ENCODE data around the gene RNF166. TPM values are rescaled to one million over a fixed set of nuclear protein-coding genes. Genes with fewer than 3 reads are reported as not detected.

RNF166 gene
- total and polyA plus RNA-seq, 2 of the 13 experiments (the other 11 are each of a cell fraction or from before 2014, with no cell fraction given) = 21.4 to 23.0 TPM

- POLR2A ChIA-PET = no interaction called here
- no peak overlapping the region for H2AFZ ChIP-seq (ENCODE audit: low read length)
- TF ChIP-seq ZEB1 (IDR thresholded peaks at IDR 0.05; ENCODE audit: insufficient replicate concordance, low read depth) = no peak
- no peak for TF ChIP-seq ZFP36 (IDR thresholded peaks at IDR 0.05; ENCODE audit: borderline replicate concordance, low read depth, low read length, partially characterized antibody)
- TF ChIP-seq ZNF674 (CRISPR knock-in tag; IDR thresholded peaks at IDR 0.05; ENCODE audit: low read depth) = no peak
- 0 out of 2 replicates have a peak, but pooled peaks have one; percentile 12 for TF ChIP-seq RBFOX2 (IDR thresholded peaks at IDR 0.05; ENCODE audit: low read depth, low read length)
- TF ChIP-seq ZSCAN29 (CRISPR knock-in tag; conservative IDR thresholded peaks at IDR 0.05) = no peak
- TF ChIP-seq NFATC3 (CRISPR knock-in tag; IDR thresholded peaks at IDR 0.05) = no peak
- TF ChIP-seq CTCF (CRISPR knock-in tag; IDR thresholded peaks at IDR 0.05) = no peak
- TF ChIP-seq GABPB1 (CRISPR knock-in tag; IDR thresholded peaks at IDR 0.05) = no peak
- TF ChIP-seq HNRNPL (IDR thresholded peaks at IDR 0.05; ENCODE audit: low read depth, low read length) = no peak
- no peak for TF ChIP-seq KAT2B (IDR thresholded peaks at IDR 0.05; ENCODE audit: borderline replicate concordance, low read depth, low read length)
- no peak for TF ChIP-seq SNAI1 (CRISPR knock-in tag; IDR thresholded peaks at IDR 0.05; ENCODE audit: borderline replicate concordance)
- TF ChIP-seq AGO1 (IDR thresholded peaks at IDR 0.05; ENCODE audit: low read depth, low read length, poor library complexity, severe bottlenecking) = no peak
- TF ChIP-seq ATF4 (CRISPR knock-in tag; IDR thresholded peaks at IDR 0.05) = no peak
- no peak for TF ChIP-seq MLXIP (CRISPR knock-in tag; IDR thresholded peaks at IDR 0.05; ENCODE audit: borderline replicate concordance)
- peak; percentile 66 for TF ChIP-seq AGO2 (optimal IDR thresholded peaks at IDR 0.05; ENCODE audit: low read depth, low read length)
- no peak for TF ChIP-seq RXRA (CRISPR knock-in tag; IDR thresholded peaks at IDR 0.05)
- no peak for TF ChIP-seq PPARG (CRISPR knock-in tag; conservative IDR thresholded peaks at IDR 0.05)
- H3K27ac ChIP-seq (ENCODE audit: extremely low read length, insufficient read depth, low read length) = no peak overlapping the region
- no TSS peak for BruUV-seq (replicated peaks)
- no peak overlapping the region for H3K4me3 ChIP-seq (replicated peaks in 1 of 3; ENCODE audit: insufficient read depth in 1 of 3, low read depth in 2 of 3, low read length in 3 of 3)
- DNase-seq (ENCODE audit: low spot score) = no peak
- intact Hi-C loops (cut with micrococcal nuclease; ENCODE audit: unreplicated experiment) = no loop called here
- in situ Hi-C loops (cut with HindIII; ENCODE audit: extremely low pct_ligation_motif_present, low pct_unique_long_range_greater_than_20kb) = no loop called here
- no peak overlapping the region for H3K4me2 ChIP-seq (ENCODE audit: low read depth, low read length)
- H3K79me2 ChIP-seq (ENCODE audit: insufficient read depth, low read length) = no peaks in the 10 kb centered on the region
- H3K9ac ChIP-seq (ENCODE audit: insufficient read depth, low read depth, low read length) = no peak overlapping the region
- no peaks in the 10 kb centered on the region for H4K20me1 ChIP-seq (ENCODE audit: insufficient read depth, low read length)
- peaks cover 11 to 12% of the 10 kb centered on the region in 2 experiments; a peak in 4 of 5 replicates for H3K36me3 ChIP-seq (replicated peaks in 1 of 2; ENCODE audit: control insufficient read depth in 1 of 2, insufficient read depth in 2 of 2, low read length in 2 of 2)
- ATAC-seq = no peak
- CTCF ChIA-PET (ENCODE audit: low intra/inter-chr PET ratio, low total read pairs) = no interaction called here
- H3K9me3 ChIP-seq (ENCODE audit: low read length) = no peaks in the 10 kb centered on the region
- peaks cover 22 to 31% of the 10 kb centered on the region in 2 experiments for H3K27me3 ChIP-seq (ENCODE audit: control insufficient read depth in 1 of 2, insufficient read depth in 2 of 2, low read length in 2 of 2)
- no peak for FAIRE-seq
- 87% methylated on average over 13 of the region's 14 CpGs for WGBS (ENCODE audit: low lambda C conversion rate)
- H3K4me1 ChIP-seq (ENCODE audit: insufficient read depth, low read length) = peaks cover 28% of the 10 kb centered on the region
Observed at GRCh38 chr16:88696441-88696840, 9.8 kb downstream of the RNF166 start.
